NB4 (cell line): ENCODE data around the gene ATP8B3.

ENCODE experiments used
- CTCF ChIP-seq: IDR thresholded peaks from one replicate; pipeline ENCODE4 v1.5.1; 2012; ENCODE audit warnings: low read depth, low read length
- MAX ChIP-seq: IDR thresholded peaks from 2 replicates; pipeline ENCODE4 v1.6.1; 2011; ENCODE audit warnings: low read depth, low read length
- POLR2A ChIP-seq: IDR thresholded peaks from 2 replicates; pipeline ENCODE4 v1.6.1; 2011; ENCODE audit warnings: mild to moderate bottlenecking; ENCODE audit not compliant: insufficient read length; ENCODE audit errors: extremely low read depth

GRCh38 chr19:1747285-1748114, 64.6 kb downstream of the ATP8B3 start:
- no peak for TF ChIP-seq POLR2A
- no peak for TF ChIP-seq CTCF
- TF ChIP-seq MAX, result no peak
